Measurements from ENCODE around the gene FAAP100. TPM values are rescaled to one million over a fixed set of nuclear protein-coding genes. Genes with fewer than 3 reads are reported as not detected.

The FAAP100 gene
- total RNA-seq, 1 donor from 2014 or later: 21.4 TPM

GRCh38 chr17:81517339-81518112 is 34.6 kb downstream of the FAAP100 start:
- peak overlapping the region; percentile 51 for H3K27ac ChIP-seq
- no peaks in the 10 kb centered on the region for H3K27me3 ChIP-seq

GRCh38 chr17:81517009-81517338 is 35.2 kb downstream of the FAAP100 start:
- Histone ChIP-seq H3K4me1 (peaks cover 50% of the 10 kb centered on the region), H3K4me3 (peak overlapping the region; percentile 10 to 93), H3K36me3 (peaks cover 0 to 3% of the 10 kb centered on the region in 2 donors), H3K9me3 (no peaks in the 10 kb centered on the region), H3K27ac (peak overlapping the region; percentile 51), H3K27me3 (no peaks in the 10 kb centered on the region)
- intact Hi-C loops (cut with DNase I): no loop called here
- TF ChIP-seq POLR2AphosphoS5 (IDR thresholded peaks at IDR 0.05; ENCODE audit: insufficient read depth in 1 of 2, low read depth in 1 of 2) (no peak), CTCF (IDR thresholded peaks at IDR 0.05) (no peak), POLR2A (IDR thresholded peaks at IDR 0.05) (no peak)
- DNase-seq (ENCODE audit: extremely low spot score in 2 of 2): no peak

More at GRCh38 chr17:81517339-81518112, 34.6 kb downstream of the FAAP100 start:
- Histone ChIP-seq H3K4me3 (peak overlapping the region; percentile 66 to 93), H3K36me3 (no peaks in the 10 kb centered on the region), H3K4me1 (peaks cover 50% of the 10 kb centered on the region), H3K9me3 (no peaks in the 10 kb centered on the region)
- TF ChIP-seq CTCF (IDR thresholded peaks at IDR 0.05) (no peak), POLR2A (IDR thresholded peaks at IDR 0.05) (no peak), POLR2AphosphoS5 (IDR thresholded peaks at IDR 0.05; ENCODE audit: insufficient read depth in 1 of 2, low read depth in 1 of 2) (no peak)
- intact Hi-C loops (cut with DNase I): no loop called here
- no peak for DNase-seq (ENCODE audit: extremely low spot score in 2 of 2)

GRCh38 chr17:81516439-81516838 is 35.7 kb downstream of the FAAP100 start:
- Histone ChIP-seq H3K27ac (peak overlapping the region; percentile 100), H3K9me3 (no peaks in the 10 kb centered on the region), H3K4me3 (peak overlapping the region; percentile 93 to 99), H3K4me1 (peaks cover 53% of the 10 kb centered on the region), H3K36me3 (peaks cover 1 to 9% of the 10 kb centered on the region in 2 donors), H3K27me3 (no peaks in the 10 kb centered on the region)
- intact Hi-C loops (cut with DNase I): no loop called here
- no peak for DNase-seq (ENCODE audit: extremely low spot score in 2 of 2)
- no peak for TF ChIP-seq CTCF (IDR thresholded peaks at IDR 0.05)
- no peak for TF ChIP-seq POLR2AphosphoS5 (IDR thresholded peaks at IDR 0.05; ENCODE audit: insufficient read depth in 1 of 2, low read depth in 1 of 2)
- TF ChIP-seq POLR2A (IDR thresholded peaks at IDR 0.05): no peak

- intact Hi-C loops (cut with DNase I): no loop called here
Observed at GRCh38 chr17:81515530-81516041, 36.6 kb downstream of the FAAP100 start.

More at GRCh38 chr17:81515530-81516041, 36.6 kb downstream of the FAAP100 start:
- DNase-seq (ENCODE audit: extremely low spot score in 2 of 2): no peak
- Histone ChIP-seq H3K9me3 (no peaks in the 10 kb centered on the region), H3K4me1 (peaks cover 60% of the 10 kb centered on the region), H3K4me3 (peak overlapping the region; percentile 93 to 99), H3K27ac (peak overlapping the region; percentile 100), H3K27me3 (no peaks in the 10 kb centered on the region), H3K36me3 (peaks cover 9 to 17% of the 10 kb centered on the region in 2 donors)
- TF ChIP-seq POLR2AphosphoS5 (IDR thresholded peaks at IDR 0.05; ENCODE audit: insufficient read depth in 1 of 2, low read depth in 1 of 2) (no peak), CTCF (IDR thresholded peaks at IDR 0.05) (no peak), POLR2A (IDR thresholded peaks at IDR 0.05) (no peak)

Measured in vagina (tissue), 2 donors.